PC-9 (cell line): Measurements from ENCODE around the gene CD38.

Source experiments
- EZH2 ChIP-seq: fragments of 200-600 bp; sonication (generic); IDR thresholded peaks from 2 replicates; pipeline ENCODE4 v1.8.0; 2017; ENCODE audit warnings: antibody characterized with exemption, low read depth
- TF ChIP-seq, protein P1 (sequence below): fragments of 200-600 bp; sonication (generic); conservative IDR thresholded peaks from 2 replicates; pipeline ENCODE4 v1.6.1; 2017; ENCODE audit warnings: mixed run types, antibody characterized with exemption, mild to moderate bottlenecking, moderate library complexity

DNA sequence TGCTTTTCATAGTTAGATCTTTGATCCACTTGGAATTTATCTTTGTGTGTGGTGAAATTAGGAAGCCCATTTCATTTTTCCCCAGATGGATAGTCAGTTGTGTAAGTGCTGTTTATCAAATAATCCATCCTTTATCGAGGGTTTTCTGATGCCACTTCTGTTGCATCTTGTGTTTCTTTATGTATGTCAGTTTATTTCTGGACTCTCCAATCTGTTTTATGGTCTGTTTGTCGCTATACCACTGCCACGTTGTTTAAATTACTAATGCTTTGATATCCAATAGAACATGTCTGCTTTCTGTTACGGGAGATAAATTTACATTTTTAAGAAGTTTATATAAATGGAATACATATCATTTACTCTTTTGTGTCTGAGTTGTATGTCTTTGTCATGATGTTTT, 21.0 kb downstream of the CD38 start:
- TF ChIP-seq, protein P1, sequence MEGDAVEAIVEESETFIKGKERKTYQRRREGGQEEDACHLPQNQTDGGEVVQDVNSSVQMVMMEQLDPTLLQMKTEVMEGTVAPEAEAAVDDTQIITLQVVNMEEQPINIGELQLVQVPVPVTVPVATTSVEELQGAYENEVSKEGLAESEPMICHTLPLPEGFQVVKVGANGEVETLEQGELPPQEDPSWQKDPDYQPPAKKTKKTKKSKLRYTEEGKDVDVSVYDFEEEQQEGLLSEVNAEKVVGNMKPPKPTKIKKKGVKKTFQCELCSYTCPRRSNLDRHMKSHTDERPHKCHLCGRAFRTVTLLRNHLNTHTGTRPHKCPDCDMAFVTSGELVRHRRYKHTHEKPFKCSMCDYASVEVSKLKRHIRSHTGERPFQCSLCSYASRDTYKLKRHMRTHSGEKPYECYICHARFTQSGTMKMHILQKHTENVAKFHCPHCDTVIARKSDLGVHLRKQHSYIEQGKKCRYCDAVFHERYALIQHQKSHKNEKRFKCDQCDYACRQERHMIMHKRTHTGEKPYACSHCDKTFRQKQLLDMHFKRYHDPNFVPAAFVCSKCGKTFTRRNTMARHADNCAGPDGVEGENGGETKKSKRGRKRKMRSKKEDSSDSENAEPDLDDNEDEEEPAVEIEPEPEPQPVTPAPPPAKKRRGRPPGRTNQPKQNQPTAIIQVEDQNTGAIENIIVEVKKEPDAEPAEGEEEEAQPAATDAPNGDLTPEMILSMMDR, result no peak
- TF ChIP-seq EZH2, result no peak
